Panc1 (cell line): ENCODE measurements around the gene PCDHA7. TPM values are rescaled to one million over a fixed set of nuclear protein-coding genes. Genes with fewer than 3 reads are reported as not detected.

Experiments
- ATAC-seq: fragments of 200-7000 bp; cut with Tn5 transposase; 2 replicates; pipeline ENCODE4 v1.9.1; 2020; ENCODE audit warnings: mild to moderate bottlenecking, moderate library complexity
- BruUV-seq: library from RNA; stranded (reverse); fragments of 400-500 nt; replicated peaks from 2 replicates; lab custom pipeline; 2021; lab: Mats Ljungman, UMichigan
- CTCF ChIA-PET: fragments of 300-600 bp; sonication (Branson Sonifier 250); formaldehyde crosslinking; loops from one replicate; lab custom pipeline; 2022; ENCODE audit warnings: antibody characterized with exemption; lab: Charles Lee
- POLR2A ChIA-PET: fragments of 300-600 bp; sonication (Branson Sonifier 250); formaldehyde crosslinking; loops from one replicate; lab custom pipeline; 2022; ENCODE audit warnings: antibody characterized with exemption; lab: Charles Lee
- DNase-seq: peaks from one replicate; pipeline ENCODE4 v3.0.0-alpha.2; 2010; ENCODE audit warnings: low read depth, low spot score
- H3K27ac ChIP-seq: 2 replicates; pipeline ENCODE4 v1.5.1; 2011; ENCODE audit warnings: mild to moderate bottlenecking, low read length, inconsistent platforms
- H3K27me3 ChIP-seq: fragments of 200-500 bp; sonication (Bioruptor generic); 2 replicates; pipeline ENCODE4 v1.6.0; 2014; ENCODE audit warnings: low read length, inconsistent platforms; ENCODE audit not compliant: control insufficient read depth, insufficient read depth
- H3K36me3 ChIP-seq: fragments of 200-500 bp; sonication (Bioruptor generic); 2 replicates; pipeline ENCODE4 v1.5.1; 2014; ENCODE audit warnings: inconsistent platforms, mild to moderate bottlenecking, low read length, moderate library complexity; ENCODE audit not compliant: control insufficient read depth, insufficient read depth
- H3K4me1 ChIP-seq: 2 replicates; pipeline ENCODE4 v1.5.1; 2011; ENCODE audit warnings: inconsistent platforms, mild to moderate bottlenecking, low read length, moderate library complexity; ENCODE audit not compliant: control insufficient read depth, insufficient read depth
- H3K4me3 ChIP-seq, 2 experiments: 2 replicates each; pipeline ENCODE4 v1.5.1; 2011 to 2012; ENCODE audit warnings: low read depth in 2 of 2, low read length in 2 of 2, mild to moderate bottlenecking in 2 of 2, inconsistent platforms in 1 of 2, moderate library complexity in 1 of 2
- H3K9me3 ChIP-seq: fragments of 200-500 bp; sonication (Bioruptor generic); 2 replicates; pipeline ENCODE4 v1.5.1; 2014; ENCODE audit warnings: low read depth, mild to moderate bottlenecking, inconsistent platforms, low read length, moderate library complexity; ENCODE audit not compliant: control insufficient read depth, insufficient read depth
- POLR2AphosphoS5 ChIP-seq: IDR thresholded peaks from 2 replicates; pipeline ENCODE4 v1.6.1; 2012; ENCODE audit warnings: mild to moderate bottlenecking, low read depth, low read length, moderate library complexity
- SIN3A ChIP-seq: IDR thresholded peaks from 2 replicates; pipeline ENCODE4 v1.6.1; 2012; ENCODE audit warnings: low read depth, mild to moderate bottlenecking, low read length, moderate library complexity, borderline replicate concordance; ENCODE audit not compliant: insufficient read depth
- TCF7L2 ChIP-seq: IDR thresholded peaks from 2 replicates; pipeline ENCODE4 v1.6.1; 2011; ENCODE audit warnings: mild to moderate bottlenecking, low read depth, low read length, inconsistent platforms
- in situ Hi-C: cut with HindIII; loops from 2 replicates; pipeline ENCODE4 v1.10.0; 2016; ENCODE audit warnings: low sequenced_read_pairs, low pct_unique_long_range_greater_than_20kb
- intact Hi-C: fragments of 100-400 bp; cut with micrococcal nuclease; formaldehyde crosslinking; loops from one replicate; pipeline ENCODE4 v1.10.0; 2022; ENCODE audit not compliant: unreplicated experiment
- total RNA-seq: library from RNA; stranded (reverse); gene quantifications from one replicate; pipeline ENCODE4 v1.2.1, GENCODE V29; 2021; ENCODE audit not compliant: unreplicated experiment
- TF ChIP-seq, protein P1 (sequence below): fragments of 450-650 bp; IDR thresholded peaks from 2 replicates; pipeline ENCODE4 v1.5.1; 2017; ENCODE audit warnings: mild to moderate bottlenecking
- TF ChIP-seq, protein P2 (sequence below), 2 experiments: IDR thresholded peaks; 2 replicates each; pipeline ENCODE4 v1.6.1; 2011 to 2012; ENCODE audit warnings: low read depth in 2 of 2, control low read depth in 1 of 2, low read length in 1 of 2, mild to moderate bottlenecking in 1 of 2, moderate library complexity in 1 of 2; ENCODE audit not compliant: insufficient read depth in 1 of 2

Gene PCDHA7
- total RNA-seq, 1 experiment from 2014 or later = 0.15 TPM

GRCh38 chr5:140857177-140857986, 23.3 kb downstream of the PCDHA7 start:
- Histone ChIP-seq H3K36me3 (no peaks in the 10 kb centered on the region), H3K4me3 (no peak overlapping the region), H3K27ac (no peak overlapping the region), H3K27me3 (no peaks in the 10 kb centered on the region), H3K9me3 (no peaks in the 10 kb centered on the region), H3K4me1 (no peaks in the 10 kb centered on the region)
- TF ChIP-seq, protein P1, sequence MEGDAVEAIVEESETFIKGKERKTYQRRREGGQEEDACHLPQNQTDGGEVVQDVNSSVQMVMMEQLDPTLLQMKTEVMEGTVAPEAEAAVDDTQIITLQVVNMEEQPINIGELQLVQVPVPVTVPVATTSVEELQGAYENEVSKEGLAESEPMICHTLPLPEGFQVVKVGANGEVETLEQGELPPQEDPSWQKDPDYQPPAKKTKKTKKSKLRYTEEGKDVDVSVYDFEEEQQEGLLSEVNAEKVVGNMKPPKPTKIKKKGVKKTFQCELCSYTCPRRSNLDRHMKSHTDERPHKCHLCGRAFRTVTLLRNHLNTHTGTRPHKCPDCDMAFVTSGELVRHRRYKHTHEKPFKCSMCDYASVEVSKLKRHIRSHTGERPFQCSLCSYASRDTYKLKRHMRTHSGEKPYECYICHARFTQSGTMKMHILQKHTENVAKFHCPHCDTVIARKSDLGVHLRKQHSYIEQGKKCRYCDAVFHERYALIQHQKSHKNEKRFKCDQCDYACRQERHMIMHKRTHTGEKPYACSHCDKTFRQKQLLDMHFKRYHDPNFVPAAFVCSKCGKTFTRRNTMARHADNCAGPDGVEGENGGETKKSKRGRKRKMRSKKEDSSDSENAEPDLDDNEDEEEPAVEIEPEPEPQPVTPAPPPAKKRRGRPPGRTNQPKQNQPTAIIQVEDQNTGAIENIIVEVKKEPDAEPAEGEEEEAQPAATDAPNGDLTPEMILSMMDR = no peak
- TF ChIP-seq SIN3A (no peak), TCF7L2 (no peak), POLR2AphosphoS5 (no peak)
- TF ChIP-seq, protein P2, sequence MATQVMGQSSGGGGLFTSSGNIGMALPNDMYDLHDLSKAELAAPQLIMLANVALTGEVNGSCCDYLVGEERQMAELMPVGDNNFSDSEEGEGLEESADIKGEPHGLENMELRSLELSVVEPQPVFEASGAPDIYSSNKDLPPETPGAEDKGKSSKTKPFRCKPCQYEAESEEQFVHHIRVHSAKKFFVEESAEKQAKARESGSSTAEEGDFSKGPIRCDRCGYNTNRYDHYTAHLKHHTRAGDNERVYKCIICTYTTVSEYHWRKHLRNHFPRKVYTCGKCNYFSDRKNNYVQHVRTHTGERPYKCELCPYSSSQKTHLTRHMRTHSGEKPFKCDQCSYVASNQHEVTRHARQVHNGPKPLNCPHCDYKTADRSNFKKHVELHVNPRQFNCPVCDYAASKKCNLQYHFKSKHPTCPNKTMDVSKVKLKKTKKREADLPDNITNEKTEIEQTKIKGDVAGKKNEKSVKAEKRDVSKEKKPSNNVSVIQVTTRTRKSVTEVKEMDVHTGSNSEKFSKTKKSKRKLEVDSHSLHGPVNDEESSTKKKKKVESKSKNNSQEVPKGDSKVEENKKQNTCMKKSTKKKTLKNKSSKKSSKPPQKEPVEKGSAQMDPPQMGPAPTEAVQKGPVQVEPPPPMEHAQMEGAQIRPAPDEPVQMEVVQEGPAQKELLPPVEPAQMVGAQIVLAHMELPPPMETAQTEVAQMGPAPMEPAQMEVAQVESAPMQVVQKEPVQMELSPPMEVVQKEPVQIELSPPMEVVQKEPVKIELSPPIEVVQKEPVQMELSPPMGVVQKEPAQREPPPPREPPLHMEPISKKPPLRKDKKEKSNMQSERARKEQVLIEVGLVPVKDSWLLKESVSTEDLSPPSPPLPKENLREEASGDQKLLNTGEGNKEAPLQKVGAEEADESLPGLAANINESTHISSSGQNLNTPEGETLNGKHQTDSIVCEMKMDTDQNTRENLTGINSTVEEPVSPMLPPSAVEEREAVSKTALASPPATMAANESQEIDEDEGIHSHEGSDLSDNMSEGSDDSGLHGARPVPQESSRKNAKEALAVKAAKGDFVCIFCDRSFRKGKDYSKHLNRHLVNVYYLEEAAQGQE (IDR thresholded peaks at IDR 0.05; ENCODE audit: insufficient read depth in 1 of 2, low read depth in 2 of 2, low read length in 1 of 2) = no peak
- intact Hi-C loops (no loop called here), in situ Hi-C loops (no loop called here)
- ATAC-seq (no peak), DNase-seq (no peak)
- ChIA-PET CTCF (no interaction called here), POLR2A (no interaction called here)
- BruUV-seq = no TSS peak

- DNase-seq (no peak), ATAC-seq (no peak)
- ChIA-PET POLR2A (no interaction called here), CTCF (no interaction called here)
- BruUV-seq = no TSS peak
- in situ Hi-C loops = no loop called here
- no peak for TF ChIP-seq TCF7L2
- no peak for TF ChIP-seq POLR2AphosphoS5
- TF ChIP-seq, protein P2 (IDR thresholded peaks at IDR 0.05; ENCODE audit: insufficient read depth in 1 of 2, low read depth in 2 of 2, low read length in 1 of 2) = no peak
- TF ChIP-seq SIN3A = no peak
- TF ChIP-seq, protein P1 = no peak
- no peaks in the 10 kb centered on the region for H3K9me3 ChIP-seq
- H3K36me3 ChIP-seq = no peaks in the 10 kb centered on the region
- H3K4me3 ChIP-seq = no peak overlapping the region
- H3K27me3 ChIP-seq = no peaks in the 10 kb centered on the region
- intact Hi-C loops = no loop called here
- H3K27ac ChIP-seq = no peak overlapping the region
- no peaks in the 10 kb centered on the region for H3K4me1 ChIP-seq
Observed at GRCh38 chr5:140857987-140858240, 23.8 kb downstream of the PCDHA7 start.
